Natural killer cell (primary cell): ENCODE data around the gene RAPGEF1. TPM values are rescaled to one million over a fixed set of nuclear protein-coding genes. Genes with fewer than 3 reads are reported as not detected.
A peak's percentile ranks its signal among the peaks of the same experiment; 100 is the strongest.

Source experiments
- ATAC-seq, 3 donors: fragments of 150-1000 bp in 2 of 3; fragments of 200-7000 bp in 1 of 3; cut with Tn5 transposase; 1 replicate in 1 of 3; 2 replicates in 2 of 3; pipeline ENCODE4 v1.10.0; 2021; ENCODE audit warnings: mild to moderate bottlenecking in 2 of 3, moderate library complexity in 2 of 3
- DNase-seq, 2 donors: peaks; one replicate each; pipeline versions ENCODE4 v3.0.0 to v3.0.0-alpha.2; 2013 to 2021; ENCODE audit warnings: mixed read lengths in 1 of 2
- H3K27ac ChIP-seq: one replicate; pipeline ENCODE4 v1.5.1; 2013; ENCODE audit warnings: mild to moderate bottlenecking, low read length
- H3K27me3 ChIP-seq: one replicate; pipeline ENCODE4 v1.6.1; 2013; ENCODE audit warnings: low read length; ENCODE audit not compliant: control insufficient read depth, insufficient read depth
- H3K36me3 ChIP-seq: one replicate; pipeline ENCODE4 v1.6.1; 2013; ENCODE audit warnings: low read length; ENCODE audit not compliant: control insufficient read depth, insufficient read depth
- H3K4me1 ChIP-seq: one replicate; pipeline ENCODE4 v1.6.1; 2013; ENCODE audit warnings: low read length; ENCODE audit not compliant: control insufficient read depth, insufficient read depth
- H3K4me3 ChIP-seq: one replicate; pipeline ENCODE4 v1.5.1; 2013; ENCODE audit warnings: low read length
- H3K9me3 ChIP-seq: one replicate; pipeline ENCODE4 v1.6.1; 2013; ENCODE audit warnings: low read length; ENCODE audit not compliant: control insufficient read depth, insufficient read depth
- H3K27ac Mint-ChIP-seq, 2 donors: one replicate each; pipeline ENCODE4 v1.8.0; 2022; ENCODE audit warnings: mild to moderate bottlenecking in 2 of 2, mixed read lengths in 2 of 2, moderate library complexity in 1 of 2
- H3K27me3 Mint-ChIP-seq, 2 donors: one replicate each; pipeline ENCODE4 v1.8.0; 2022; ENCODE audit warnings: low read depth in 2 of 2, mixed read lengths in 2 of 2
- H3K36me3 Mint-ChIP-seq: one replicate; pipeline ENCODE4 v1.8.0; 2022; ENCODE audit warnings: mixed read lengths
- H3K4me1 Mint-ChIP-seq, 2 donors: one replicate each; pipeline ENCODE4 v1.8.0; 2022; ENCODE audit warnings: mixed read lengths in 2 of 2
- H3K4me3 Mint-ChIP-seq: one replicate; pipeline ENCODE4 v1.8.0; 2022; ENCODE audit warnings: mild to moderate bottlenecking, moderate library complexity, mixed read lengths
- H3K9me3 Mint-ChIP-seq, 2 donors: one replicate each; pipeline ENCODE4 v1.8.0; 2022; ENCODE audit warnings: mixed read lengths in 2 of 2
- WGBS: methylation state at CpG from one replicate; pipeline ENCODE4 v1.1.7; 2013; ENCODE audit warnings: missing lambda C conversion rate; ENCODE audit not compliant: insufficient coverage; 5-methylcytosine and 5-hydroxymethylcytosine counted together
- intact Hi-C: fragments of 100-400 bp; cut with micrococcal nuclease; formaldehyde crosslinking; loops from one replicate; pipeline ENCODE4 v1.14.2; 2022
- total RNA-seq, 4 donors: library from RNA; stranded (reverse); fragments of 120-200 nt in 1 of 4; gene quantifications; one replicate each; pipeline versions ENCODE4 v1.2.3 to v1.2.4, GENCODE V29; 2013 to 2022
- TF ChIP-seq, protein P1 (sequence below): fragments of 200-600 bp; IDR thresholded peaks from one replicate; pipeline ENCODE4 v1.8.0; 2022; ENCODE audit warnings: antibody characterized with exemption

Gene RAPGEF1
- total RNA-seq, 3 donors from 2014 or later (not counting 1 experiment from before 2014, with no cell fraction given) = 210 to 224 (median 222) TPM

DNA sequence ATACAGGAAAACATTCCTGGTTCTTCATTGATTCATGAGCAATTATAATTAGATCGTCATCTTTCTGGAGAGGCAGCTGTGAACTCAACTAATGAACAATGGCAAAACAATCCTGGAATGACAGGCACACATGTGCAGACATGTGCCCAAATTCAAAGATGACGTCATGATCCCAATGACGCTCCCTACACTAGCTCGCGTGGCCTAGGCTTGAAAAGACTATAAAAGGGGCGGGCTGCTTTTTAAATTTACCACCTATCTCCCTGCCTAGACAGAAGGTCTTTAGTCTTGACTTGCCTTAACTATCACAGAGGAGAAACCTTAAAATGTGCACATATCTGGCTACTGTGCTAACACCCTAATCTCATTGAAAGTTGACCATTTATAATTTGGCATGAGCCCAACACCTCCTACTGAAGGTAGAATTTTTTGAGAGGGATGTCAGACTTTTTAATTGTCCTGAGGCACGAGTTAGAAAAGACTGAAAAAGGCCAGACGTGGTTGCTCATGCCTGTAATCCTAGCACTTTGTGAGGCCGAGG lies 106.3 kb downstream of the RAPGEF1 start:
- no peak for DNase-seq
- Mint-ChIP-seq H3K4me3 (no peak overlapping the region), H3K9me3 (no peaks in the 10 kb centered on the region), H3K36me3 (no peaks in the 10 kb centered on the region), H3K27me3 (no peaks in the 10 kb centered on the region), H3K27ac (peak overlapping the region in 1 of 2 donors; percentile 71), H3K4me1 (peaks cover 46% of the 10 kb centered on the region in 2 donors)
- 98% methylated on average over 9 of the region's 9 CpGs for WGBS
- no peak for ATAC-seq
- TF ChIP-seq, protein P1, sequence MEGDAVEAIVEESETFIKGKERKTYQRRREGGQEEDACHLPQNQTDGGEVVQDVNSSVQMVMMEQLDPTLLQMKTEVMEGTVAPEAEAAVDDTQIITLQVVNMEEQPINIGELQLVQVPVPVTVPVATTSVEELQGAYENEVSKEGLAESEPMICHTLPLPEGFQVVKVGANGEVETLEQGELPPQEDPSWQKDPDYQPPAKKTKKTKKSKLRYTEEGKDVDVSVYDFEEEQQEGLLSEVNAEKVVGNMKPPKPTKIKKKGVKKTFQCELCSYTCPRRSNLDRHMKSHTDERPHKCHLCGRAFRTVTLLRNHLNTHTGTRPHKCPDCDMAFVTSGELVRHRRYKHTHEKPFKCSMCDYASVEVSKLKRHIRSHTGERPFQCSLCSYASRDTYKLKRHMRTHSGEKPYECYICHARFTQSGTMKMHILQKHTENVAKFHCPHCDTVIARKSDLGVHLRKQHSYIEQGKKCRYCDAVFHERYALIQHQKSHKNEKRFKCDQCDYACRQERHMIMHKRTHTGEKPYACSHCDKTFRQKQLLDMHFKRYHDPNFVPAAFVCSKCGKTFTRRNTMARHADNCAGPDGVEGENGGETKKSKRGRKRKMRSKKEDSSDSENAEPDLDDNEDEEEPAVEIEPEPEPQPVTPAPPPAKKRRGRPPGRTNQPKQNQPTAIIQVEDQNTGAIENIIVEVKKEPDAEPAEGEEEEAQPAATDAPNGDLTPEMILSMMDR = no peak
- peaks cover 44% of the 10 kb centered on the region for H3K4me1 ChIP-seq
- no peaks in the 10 kb centered on the region for H3K27me3 ChIP-seq
- intact Hi-C loops = no loop called here
- H3K9me3 ChIP-seq = no peaks in the 10 kb centered on the region
- peaks cover 27% of the 10 kb centered on the region for H3K36me3 ChIP-seq
- H3K4me3 ChIP-seq = no peak overlapping the region
- H3K27ac ChIP-seq = no peak overlapping the region

DNA sequence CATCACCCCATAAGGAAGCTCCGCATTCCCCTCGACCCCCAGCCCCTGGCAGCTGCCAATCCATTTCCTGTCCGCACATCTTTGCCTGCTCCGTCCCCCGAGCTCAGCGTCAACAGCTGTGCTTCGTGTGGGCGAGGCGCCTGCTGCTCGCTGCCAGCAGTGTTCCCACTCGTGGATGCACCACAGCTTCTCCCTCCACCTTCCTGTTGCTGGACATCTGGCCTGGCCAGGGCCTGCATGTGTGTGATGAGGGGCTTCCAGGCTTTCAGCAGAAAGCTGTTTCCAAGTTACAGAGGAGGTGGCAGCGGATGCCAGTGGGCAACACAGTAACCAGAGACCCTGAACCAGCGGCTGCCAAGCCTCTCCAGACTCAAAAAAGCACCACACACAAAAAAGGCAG lies 108.6 kb downstream of the RAPGEF1 start:
- H3K4me3 ChIP-seq = no peak overlapping the region
- peaks cover 22% of the 10 kb centered on the region for H3K36me3 ChIP-seq
- DNase-seq (no peak), ATAC-seq (no peak)
- intact Hi-C loops = no loop called here
- TF ChIP-seq, protein P1 = no peak
- Mint-ChIP-seq H3K9me3 (no peaks in the 10 kb centered on the region), H3K4me3 (no peak overlapping the region), H3K27me3 (no peaks in the 10 kb centered on the region), H3K36me3 (no peaks in the 10 kb centered on the region), H3K4me1 (peaks cover 51 to 58% of the 10 kb centered on the region in 2 donors), H3K27ac (peak overlapping the region; percentile 95 to 98)
- peaks cover 65% of the 10 kb centered on the region for H3K4me1 ChIP-seq
- no peaks in the 10 kb centered on the region for H3K27me3 ChIP-seq
- H3K27ac ChIP-seq = peak overlapping the region; percentile 97
- no peaks in the 10 kb centered on the region for H3K9me3 ChIP-seq
- WGBS = 86% methylated on average over 13 of the region's 13 CpGs

DNA sequence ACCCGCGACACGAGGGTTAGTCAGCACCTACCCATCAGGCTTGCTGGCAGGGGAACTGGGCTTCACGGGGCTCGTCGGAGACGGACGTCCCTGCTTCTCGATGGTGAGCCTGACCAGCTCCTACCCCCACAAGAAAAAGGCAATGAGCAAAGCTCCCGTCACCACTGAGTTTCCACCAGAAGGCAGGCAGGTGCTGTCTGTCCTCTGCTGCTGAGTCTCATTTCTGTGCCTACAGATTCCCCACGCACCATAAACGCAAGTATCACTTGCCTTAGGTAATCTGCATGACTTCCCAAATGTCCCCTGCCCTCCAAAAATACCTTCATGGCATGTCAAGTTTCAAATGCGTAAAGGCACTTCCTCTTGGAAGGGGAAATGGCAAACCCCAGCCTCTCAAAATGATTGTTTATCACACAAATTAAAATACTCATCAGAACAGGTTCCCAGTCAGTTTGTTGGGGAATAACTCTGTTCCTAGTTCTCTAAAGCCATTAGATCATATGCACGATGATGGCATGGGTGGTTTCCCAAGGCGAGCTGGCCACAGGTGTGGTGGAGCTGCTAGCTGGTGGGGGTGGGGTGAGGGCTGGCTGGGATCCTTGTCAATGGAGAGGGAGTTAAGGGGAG lies 109.6 kb downstream of the RAPGEF1 start:
- Mint-ChIP-seq H3K27ac (peak overlapping the region; percentile 95 to 98), H3K4me1 (peaks cover 45 to 56% of the 10 kb centered on the region in 2 donors), H3K4me3 (no peak overlapping the region), H3K27me3 (no peaks in the 10 kb centered on the region), H3K36me3 (no peaks in the 10 kb centered on the region), H3K9me3 (no peaks in the 10 kb centered on the region)
- ATAC-seq (no peak), DNase-seq (peak in 1 of 2 donors; percentile 52)
- TF ChIP-seq, protein P1 = no peak
- intact Hi-C loops = no loop called here
- Histone ChIP-seq H3K27ac (peak overlapping the region; percentile 97), H3K4me1 (peaks cover 68% of the 10 kb centered on the region), H3K9me3 (no peaks in the 10 kb centered on the region), H3K36me3 (peaks cover 29% of the 10 kb centered on the region), H3K27me3 (no peaks in the 10 kb centered on the region), H3K4me3 (no peak overlapping the region)
- 74% methylated on average over 15 of the region's 15 CpGs for WGBS
